SK-N-SH (cell line): ENCODE data around the gene LTB4R2.

Experiments
- CHD2 ChIP-seq: fragments of 150-350 bp; IDR thresholded peaks from 2 replicates; pipeline ENCODE4 v1.6.1; 2018; ENCODE audit warnings: low read length; ENCODE audit not compliant: partially characterized antibody
- FOXM1 ChIP-seq: IDR thresholded peaks from 2 replicates; pipeline ENCODE4 v1.4.0; 2012; ENCODE audit warnings: low read depth, mild to moderate bottlenecking
- GABPA ChIP-seq: IDR thresholded peaks from 2 replicates; pipeline ENCODE4 v1.4.0; 2012; ENCODE audit warnings: low read depth, mild to moderate bottlenecking
- JUND ChIP-seq: IDR thresholded peaks from 2 replicates; pipeline ENCODE4 v1.4.0; 2012
- NRF1 ChIP-seq: IDR thresholded peaks from 2 replicates; pipeline ENCODE4 v1.6.1; 2012; ENCODE audit warnings: low read depth, mild to moderate bottlenecking, low read length
- POLR2AphosphoS5 ChIP-seq: IDR thresholded peaks from 2 replicates; pipeline ENCODE4 v1.6.1; 2012; ENCODE audit warnings: low read depth, low read length
- RAD21 ChIP-seq: IDR thresholded peaks from 2 replicates; pipeline ENCODE4 v1.6.1; 2012; ENCODE audit warnings: mild to moderate bottlenecking, low read length
- SMC3 ChIP-seq: IDR thresholded peaks from 2 replicates; pipeline ENCODE4 v1.6.1; 2012; ENCODE audit warnings: low read depth, low read length, improper control_type of control experiment
- TF ChIP-seq, protein P1 (sequence below): fragments of 200-600 bp; sonication (generic); IDR thresholded peaks from 2 replicates; pipeline ENCODE4 v1.6.1; 2017; ENCODE audit warnings: antibody characterized with exemption, mild to moderate bottlenecking, moderate library complexity
- TF ChIP-seq, protein P2 (sequence below): fragments of 150-350 bp; IDR thresholded peaks from 2 replicates; pipeline ENCODE4 v1.6.1; 2017; ENCODE audit warnings: antibody characterized with exemption, low read length, low read depth, borderline replicate concordance
- TF ChIP-seq, protein P3 (sequence below): IDR thresholded peaks from 2 replicates; pipeline ENCODE4 v1.4.0; 2012; ENCODE audit warnings: low read depth
- TF ChIP-seq, protein P4 (sequence below): IDR thresholded peaks from 2 replicates; pipeline ENCODE4; 2012
- TF ChIP-seq, protein P5 (sequence below): IDR thresholded peaks from 2 replicates; pipeline ENCODE4 v1.6.1; 2012; ENCODE audit warnings: mild to moderate bottlenecking, low read depth, low read length, moderate library complexity
- TF ChIP-seq, protein P6 (sequence below): IDR thresholded peaks from 2 replicates; pipeline ENCODE4 v1.4.0; 2012; ENCODE audit warnings: low read depth, borderline replicate concordance

DNA sequence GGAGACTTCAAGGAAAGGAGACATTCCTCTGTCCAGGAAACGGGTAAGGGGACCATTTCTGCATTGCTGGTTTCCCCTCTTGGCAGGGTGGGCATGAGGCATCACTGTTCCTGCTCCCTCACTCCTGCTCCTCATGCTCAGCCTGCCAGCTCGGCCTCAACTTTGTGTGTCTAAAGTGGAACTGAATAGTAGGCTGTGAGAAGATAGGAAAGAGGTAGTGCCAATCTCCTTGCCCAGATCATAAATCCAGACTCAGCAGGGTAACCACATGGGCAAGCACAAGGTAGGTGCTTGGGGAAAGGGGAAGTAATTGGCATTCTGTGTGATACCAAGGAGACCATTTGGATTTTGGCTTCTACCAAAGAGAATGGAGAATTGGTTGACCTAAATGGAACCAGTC, 4.0 kb downstream of the LTB4R2 start:
- TF ChIP-seq, protein P1, sequence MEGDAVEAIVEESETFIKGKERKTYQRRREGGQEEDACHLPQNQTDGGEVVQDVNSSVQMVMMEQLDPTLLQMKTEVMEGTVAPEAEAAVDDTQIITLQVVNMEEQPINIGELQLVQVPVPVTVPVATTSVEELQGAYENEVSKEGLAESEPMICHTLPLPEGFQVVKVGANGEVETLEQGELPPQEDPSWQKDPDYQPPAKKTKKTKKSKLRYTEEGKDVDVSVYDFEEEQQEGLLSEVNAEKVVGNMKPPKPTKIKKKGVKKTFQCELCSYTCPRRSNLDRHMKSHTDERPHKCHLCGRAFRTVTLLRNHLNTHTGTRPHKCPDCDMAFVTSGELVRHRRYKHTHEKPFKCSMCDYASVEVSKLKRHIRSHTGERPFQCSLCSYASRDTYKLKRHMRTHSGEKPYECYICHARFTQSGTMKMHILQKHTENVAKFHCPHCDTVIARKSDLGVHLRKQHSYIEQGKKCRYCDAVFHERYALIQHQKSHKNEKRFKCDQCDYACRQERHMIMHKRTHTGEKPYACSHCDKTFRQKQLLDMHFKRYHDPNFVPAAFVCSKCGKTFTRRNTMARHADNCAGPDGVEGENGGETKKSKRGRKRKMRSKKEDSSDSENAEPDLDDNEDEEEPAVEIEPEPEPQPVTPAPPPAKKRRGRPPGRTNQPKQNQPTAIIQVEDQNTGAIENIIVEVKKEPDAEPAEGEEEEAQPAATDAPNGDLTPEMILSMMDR: no peak
- no peak for TF ChIP-seq POLR2AphosphoS5
- TF ChIP-seq, protein P2, sequence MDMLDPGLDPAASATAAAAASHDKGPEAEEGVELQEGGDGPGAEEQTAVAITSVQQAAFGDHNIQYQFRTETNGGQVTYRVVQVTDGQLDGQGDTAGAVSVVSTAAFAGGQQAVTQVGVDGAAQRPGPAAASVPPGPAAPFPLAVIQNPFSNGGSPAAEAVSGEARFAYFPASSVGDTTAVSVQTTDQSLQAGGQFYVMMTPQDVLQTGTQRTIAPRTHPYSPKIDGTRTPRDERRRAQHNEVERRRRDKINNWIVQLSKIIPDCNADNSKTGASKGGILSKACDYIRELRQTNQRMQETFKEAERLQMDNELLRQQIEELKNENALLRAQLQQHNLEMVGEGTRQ: no peak
- no peak for TF ChIP-seq FOXM1
- TF ChIP-seq, protein P3, sequence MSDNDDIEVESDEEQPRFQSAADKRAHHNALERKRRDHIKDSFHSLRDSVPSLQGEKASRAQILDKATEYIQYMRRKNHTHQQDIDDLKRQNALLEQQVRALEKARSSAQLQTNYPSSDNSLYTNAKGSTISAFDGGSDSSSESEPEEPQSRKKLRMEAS: no peak
- TF ChIP-seq, protein P4, sequence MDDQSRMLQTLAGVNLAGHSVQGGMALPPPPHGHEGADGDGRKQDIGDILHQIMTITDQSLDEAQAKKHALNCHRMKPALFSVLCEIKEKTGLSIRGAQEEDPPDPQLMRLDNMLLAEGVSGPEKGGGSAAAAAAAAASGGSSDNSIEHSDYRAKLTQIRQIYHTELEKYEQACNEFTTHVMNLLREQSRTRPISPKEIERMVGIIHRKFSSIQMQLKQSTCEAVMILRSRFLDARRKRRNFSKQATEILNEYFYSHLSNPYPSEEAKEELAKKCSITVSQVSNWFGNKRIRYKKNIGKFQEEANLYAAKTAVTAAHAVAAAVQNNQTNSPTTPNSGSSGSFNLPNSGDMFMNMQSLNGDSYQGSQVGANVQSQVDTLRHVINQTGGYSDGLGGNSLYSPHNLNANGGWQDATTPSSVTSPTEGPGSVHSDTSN: no peak
- TF ChIP-seq SMC3: no peak
- no peak for TF ChIP-seq RAD21
- no peak for TF ChIP-seq JUND
- TF ChIP-seq, protein P5, sequence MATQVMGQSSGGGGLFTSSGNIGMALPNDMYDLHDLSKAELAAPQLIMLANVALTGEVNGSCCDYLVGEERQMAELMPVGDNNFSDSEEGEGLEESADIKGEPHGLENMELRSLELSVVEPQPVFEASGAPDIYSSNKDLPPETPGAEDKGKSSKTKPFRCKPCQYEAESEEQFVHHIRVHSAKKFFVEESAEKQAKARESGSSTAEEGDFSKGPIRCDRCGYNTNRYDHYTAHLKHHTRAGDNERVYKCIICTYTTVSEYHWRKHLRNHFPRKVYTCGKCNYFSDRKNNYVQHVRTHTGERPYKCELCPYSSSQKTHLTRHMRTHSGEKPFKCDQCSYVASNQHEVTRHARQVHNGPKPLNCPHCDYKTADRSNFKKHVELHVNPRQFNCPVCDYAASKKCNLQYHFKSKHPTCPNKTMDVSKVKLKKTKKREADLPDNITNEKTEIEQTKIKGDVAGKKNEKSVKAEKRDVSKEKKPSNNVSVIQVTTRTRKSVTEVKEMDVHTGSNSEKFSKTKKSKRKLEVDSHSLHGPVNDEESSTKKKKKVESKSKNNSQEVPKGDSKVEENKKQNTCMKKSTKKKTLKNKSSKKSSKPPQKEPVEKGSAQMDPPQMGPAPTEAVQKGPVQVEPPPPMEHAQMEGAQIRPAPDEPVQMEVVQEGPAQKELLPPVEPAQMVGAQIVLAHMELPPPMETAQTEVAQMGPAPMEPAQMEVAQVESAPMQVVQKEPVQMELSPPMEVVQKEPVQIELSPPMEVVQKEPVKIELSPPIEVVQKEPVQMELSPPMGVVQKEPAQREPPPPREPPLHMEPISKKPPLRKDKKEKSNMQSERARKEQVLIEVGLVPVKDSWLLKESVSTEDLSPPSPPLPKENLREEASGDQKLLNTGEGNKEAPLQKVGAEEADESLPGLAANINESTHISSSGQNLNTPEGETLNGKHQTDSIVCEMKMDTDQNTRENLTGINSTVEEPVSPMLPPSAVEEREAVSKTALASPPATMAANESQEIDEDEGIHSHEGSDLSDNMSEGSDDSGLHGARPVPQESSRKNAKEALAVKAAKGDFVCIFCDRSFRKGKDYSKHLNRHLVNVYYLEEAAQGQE: no peak
- TF ChIP-seq, protein P6, sequence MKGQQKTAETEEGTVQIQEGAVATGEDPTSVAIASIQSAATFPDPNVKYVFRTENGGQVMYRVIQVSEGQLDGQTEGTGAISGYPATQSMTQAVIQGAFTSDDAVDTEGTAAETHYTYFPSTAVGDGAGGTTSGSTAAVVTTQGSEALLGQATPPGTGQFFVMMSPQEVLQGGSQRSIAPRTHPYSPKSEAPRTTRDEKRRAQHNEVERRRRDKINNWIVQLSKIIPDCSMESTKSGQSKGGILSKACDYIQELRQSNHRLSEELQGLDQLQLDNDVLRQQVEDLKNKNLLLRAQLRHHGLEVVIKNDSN: no peak
- TF ChIP-seq NRF1: no peak
- TF ChIP-seq CHD2: no peak
- no peak for TF ChIP-seq GABPA
